Left ventricle myocardium inferior (tissue), 1 donor: Measurements from ENCODE around the gene KIR2DL3. TPM values are rescaled to one million over a fixed set of nuclear protein-coding genes. Genes with fewer than 3 reads are reported as not detected.
"Not testable (repeated sequence)": the region's sequence is repeated elsewhere in the genome, so short reads cannot be mapped to it uniquely, and the experiment has no call there.

Experiments
- DNase-seq: peaks from one replicate; pipeline ENCODE4 v3.0.0-alpha.2; 2020
- H3K27ac ChIP-seq: fragments of 200-600 bp; replicated peaks from 2 replicates; pipeline ENCODE4 v1.8.0; 2021
- H3K27me3 ChIP-seq: fragments of 200-600 bp; 2 replicates; pipeline ENCODE4 v1.8.0; 2021; ENCODE audit warnings: low read depth
- H3K36me3 ChIP-seq: fragments of 200-600 bp; 2 replicates; pipeline ENCODE4 v1.8.0; 2021
- H3K4me1 ChIP-seq: fragments of 200-600 bp; 2 replicates; pipeline ENCODE4 v1.8.0; 2021
- H3K4me3 ChIP-seq: fragments of 200-600 bp; 2 replicates; pipeline ENCODE4 v1.8.0; 2021; ENCODE audit warnings: mild to moderate bottlenecking, moderate library complexity
- H3K9me3 ChIP-seq: fragments of 200-600 bp; replicated peaks from 2 replicates; pipeline ENCODE4 v1.8.0; 2021
- intact Hi-C: fragments of 100-400 bp; cut with micrococcal nuclease; formaldehyde crosslinking; loops from one replicate; pipeline ENCODE4 v1.11.0; 2022
- total RNA-seq: library from RNA; stranded (reverse); fragmentation: NEBNext Ultra II Directional; extraction: Animal tissue kit (Norgen Biotek cat#: 25700); gene quantifications from one replicate; pipeline ENCODE4 v1.2.1, GENCODE V29; 2021
- TF ChIP-seq, protein P1 (sequence below): fragments of 200-600 bp; IDR thresholded peaks from 2 replicates; pipeline ENCODE4 v1.8.0; 2021; ENCODE audit warnings: antibody characterized with exemption, mild to moderate bottlenecking, borderline replicate concordance
- donor health status: DM: no; HTN: yes; CAD: no; lungs with severe emphysema.

The KIR2DL3 gene
- total RNA-seq, 1 donor from 2014 or later: not detected

DNA sequence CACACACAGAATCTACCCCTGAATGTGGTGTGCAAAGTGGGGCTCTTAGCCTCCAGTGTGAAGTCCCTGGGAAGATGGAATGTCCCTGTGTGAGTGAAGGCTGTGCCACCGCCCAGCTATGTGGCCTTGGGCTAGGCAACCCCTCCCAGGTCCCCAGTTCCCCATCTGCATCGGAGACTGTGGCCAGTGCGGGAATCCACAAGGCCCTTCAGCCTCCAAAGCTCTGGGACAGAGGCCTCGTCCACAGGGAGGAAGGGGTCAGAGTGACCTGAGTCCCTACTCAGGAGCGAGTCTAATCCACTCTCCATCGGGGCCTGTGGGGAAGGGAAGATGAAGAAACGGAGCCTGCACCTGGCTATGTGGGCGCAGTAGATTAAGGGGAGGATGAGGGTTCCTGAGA lies 33.4 kb upstream of the KIR2DL3 start:
- Histone ChIP-seq H3K36me3 (no peaks in the 10 kb centered on the region), H3K4me1 (no peaks in the 10 kb centered on the region), H3K4me3 (no peak overlapping the region), H3K27ac (no peak overlapping the region), H3K9me3 (no peaks in the 10 kb centered on the region), H3K27me3 (peaks cover 55% of the 10 kb centered on the region)
- intact Hi-C loops: no loop called here
- TF ChIP-seq, protein P1, sequence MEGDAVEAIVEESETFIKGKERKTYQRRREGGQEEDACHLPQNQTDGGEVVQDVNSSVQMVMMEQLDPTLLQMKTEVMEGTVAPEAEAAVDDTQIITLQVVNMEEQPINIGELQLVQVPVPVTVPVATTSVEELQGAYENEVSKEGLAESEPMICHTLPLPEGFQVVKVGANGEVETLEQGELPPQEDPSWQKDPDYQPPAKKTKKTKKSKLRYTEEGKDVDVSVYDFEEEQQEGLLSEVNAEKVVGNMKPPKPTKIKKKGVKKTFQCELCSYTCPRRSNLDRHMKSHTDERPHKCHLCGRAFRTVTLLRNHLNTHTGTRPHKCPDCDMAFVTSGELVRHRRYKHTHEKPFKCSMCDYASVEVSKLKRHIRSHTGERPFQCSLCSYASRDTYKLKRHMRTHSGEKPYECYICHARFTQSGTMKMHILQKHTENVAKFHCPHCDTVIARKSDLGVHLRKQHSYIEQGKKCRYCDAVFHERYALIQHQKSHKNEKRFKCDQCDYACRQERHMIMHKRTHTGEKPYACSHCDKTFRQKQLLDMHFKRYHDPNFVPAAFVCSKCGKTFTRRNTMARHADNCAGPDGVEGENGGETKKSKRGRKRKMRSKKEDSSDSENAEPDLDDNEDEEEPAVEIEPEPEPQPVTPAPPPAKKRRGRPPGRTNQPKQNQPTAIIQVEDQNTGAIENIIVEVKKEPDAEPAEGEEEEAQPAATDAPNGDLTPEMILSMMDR: no peak
- no peak for DNase-seq

DNA sequence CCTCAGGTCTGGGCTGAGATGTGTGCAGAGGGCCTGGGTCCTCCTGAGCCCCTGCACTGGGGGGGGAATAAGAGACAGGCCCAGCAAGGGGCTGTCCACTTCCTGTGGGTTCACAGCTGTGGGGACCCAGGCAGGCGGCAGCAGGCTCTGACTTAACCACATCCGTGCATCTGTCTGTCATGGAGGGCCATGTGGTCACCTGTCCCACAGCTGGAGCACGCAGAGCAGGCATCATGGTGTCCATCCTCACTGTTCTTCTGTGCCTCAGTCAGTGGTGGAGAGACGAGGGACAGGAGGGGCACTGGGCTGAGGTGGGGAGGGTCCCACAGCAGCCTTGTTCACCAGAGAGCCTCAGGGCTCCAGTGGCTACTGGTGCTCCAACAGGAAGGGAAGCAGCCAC lies 30.4 kb upstream of the KIR2DL3 start:
- Histone ChIP-seq H3K4me1 (no peaks in the 10 kb centered on the region), H3K4me3 (no peak overlapping the region), H3K36me3 (no peaks in the 10 kb centered on the region), H3K27ac (no peak overlapping the region), H3K27me3 (peaks cover 42% of the 10 kb centered on the region), H3K9me3 (no peaks in the 10 kb centered on the region)
- TF ChIP-seq, protein P1: no peak
- intact Hi-C loops: no loop called here
- no peak for DNase-seq

DNA sequence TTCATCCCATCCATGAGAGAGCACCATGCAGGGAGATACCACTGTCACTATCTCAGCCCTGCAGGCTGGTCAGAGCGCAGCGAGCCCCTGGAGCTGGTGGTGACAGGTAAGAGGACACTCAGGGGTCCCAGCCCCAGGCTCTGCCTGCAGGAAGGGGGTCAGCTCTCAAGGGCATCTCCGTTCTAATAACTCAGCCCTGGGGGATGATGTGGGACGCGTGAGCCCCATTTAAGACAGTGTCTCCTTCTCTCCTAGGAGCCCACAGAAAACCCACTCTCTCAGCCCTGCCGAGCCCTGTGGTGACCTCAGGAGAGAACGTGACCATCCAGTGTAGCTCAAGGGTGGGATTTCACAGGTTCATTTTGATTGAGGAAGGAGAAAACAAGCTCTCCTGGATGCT lies 29.5 kb upstream of the KIR2DL3 start:
- peaks cover 46% of the 10 kb centered on the region for H3K27me3 ChIP-seq
- no peaks in the 10 kb centered on the region for H3K4me1 ChIP-seq
- TF ChIP-seq, protein P1: no peak
- no peaks in the 10 kb centered on the region for H3K36me3 ChIP-seq
- DNase-seq: no peak
- intact Hi-C loops: no loop called here
- H3K9me3 ChIP-seq: no peaks in the 10 kb centered on the region
- H3K4me3 ChIP-seq: no peak overlapping the region
- no peak overlapping the region for H3K27ac ChIP-seq

DNA sequence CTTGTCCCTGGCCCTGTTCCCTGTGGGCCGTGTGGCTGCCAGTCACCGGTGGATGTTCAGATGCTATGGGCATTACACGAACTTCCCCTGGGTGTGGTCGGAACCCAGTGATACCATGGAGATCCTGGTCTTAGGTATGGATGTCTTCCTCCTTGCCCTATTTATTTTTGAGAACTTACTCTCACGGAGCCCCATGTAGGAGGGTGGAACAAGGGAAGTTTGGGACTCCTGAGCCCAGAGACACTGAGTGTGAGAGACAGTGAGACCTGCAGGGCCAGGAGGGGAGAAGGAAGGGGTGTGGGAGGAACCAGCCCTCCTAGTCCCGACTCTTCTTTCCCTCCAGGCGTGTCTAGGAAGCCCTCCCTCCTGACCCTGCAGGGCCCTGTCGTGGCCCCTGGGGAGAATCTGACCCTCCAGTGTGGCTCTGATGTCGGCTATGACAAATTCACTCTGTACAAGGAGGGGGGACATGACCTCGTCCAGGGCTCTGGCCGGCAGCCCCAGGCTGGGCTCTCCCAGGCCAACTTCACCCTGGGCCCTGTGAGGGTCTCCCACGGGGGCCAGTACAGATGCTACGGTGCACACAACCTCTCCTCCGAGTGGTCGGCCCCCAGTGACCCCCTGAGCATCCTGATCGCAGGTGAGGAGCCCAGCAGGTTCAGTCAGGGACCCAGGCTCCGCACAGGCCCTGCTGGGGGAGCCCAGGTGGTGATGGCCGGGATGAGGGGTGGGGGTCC lies 28.9 kb upstream of the KIR2DL3 start:
- H3K36me3 ChIP-seq: no peaks in the 10 kb centered on the region
- no peak overlapping the region for H3K27ac ChIP-seq
- H3K9me3 ChIP-seq: no peaks in the 10 kb centered on the region
- H3K4me3 ChIP-seq: no peak overlapping the region
- DNase-seq: no peak
- peaks cover 46% of the 10 kb centered on the region for H3K27me3 ChIP-seq
- no peaks in the 10 kb centered on the region for H3K4me1 ChIP-seq
- TF ChIP-seq, protein P1: no peak
- intact Hi-C loops: no loop called here

DNA sequence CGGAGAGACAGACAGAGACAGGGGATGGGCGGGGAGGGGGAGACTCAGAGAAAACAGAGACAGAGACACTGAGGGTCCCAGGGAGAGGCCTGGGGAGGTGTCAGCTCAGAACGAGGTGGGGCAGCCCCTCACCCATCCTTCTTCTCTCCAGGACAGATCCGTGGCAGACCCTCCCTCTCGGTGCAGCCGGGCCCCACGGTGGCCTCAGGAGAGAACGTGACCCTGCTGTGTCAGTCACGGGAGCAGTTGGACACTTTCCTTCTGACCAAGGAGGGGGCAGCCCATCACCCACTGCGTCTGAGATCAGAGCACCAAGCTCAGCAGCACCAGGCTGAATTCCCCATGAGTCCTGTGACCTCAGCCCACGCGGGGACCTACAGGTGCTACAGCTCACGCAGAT lies 28.4 kb upstream of the KIR2DL3 start:
- H3K4me1 ChIP-seq, H3K27ac ChIP-seq, intact Hi-C loops, H3K4me3 ChIP-seq, H3K9me3 ChIP-seq, DNase-seq, H3K36me3 ChIP-seq: not testable (repeated sequence)
- H3K27me3 ChIP-seq: peaks cover 41% of the 10 kb centered on the region

DNA sequence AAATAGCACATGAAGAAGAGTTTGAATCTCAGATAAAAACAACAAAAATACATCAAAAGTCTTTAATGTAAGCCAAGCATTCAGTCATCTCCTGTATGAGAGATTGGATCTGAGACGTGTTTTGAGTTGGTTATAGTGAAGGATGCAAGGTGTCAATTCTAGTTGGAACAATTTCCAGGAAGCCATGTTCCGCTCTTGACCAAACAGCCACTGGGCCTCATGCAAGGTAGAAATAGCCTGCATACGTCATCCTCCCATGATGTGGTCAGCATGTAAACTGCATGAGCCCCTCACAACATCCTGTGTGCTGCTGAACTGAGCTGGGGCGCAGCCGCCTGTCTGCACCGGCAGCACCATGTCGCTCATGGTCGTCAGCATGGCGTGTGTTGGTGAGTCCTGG lies 14.2 kb upstream of the KIR2DL3 start, which contains the start of gene KIR3DL3:
KIR3DL3 (plus strand) TSS at position 301 of the 400 bp plus-strand sequence; CDS start at position 356, 55 bp downstream.
- no peaks in the 10 kb centered on the region for H3K27me3 ChIP-seq

More for the DNA sequence above, 14.2 kb upstream of the KIR2DL3 start, which contains the start of gene KIR3DL3:
- no peak for DNase-seq
- Histone ChIP-seq H3K27ac (no peak within 1 kb of the TSS), H3K36me3 (no peaks in the 10 kb centered on the region), H3K4me3 (no peak within 1 kb of the TSS), H3K4me1 (no peaks in the 10 kb centered on the region), H3K9me3 (peaks cover 53% of the 10 kb centered on the region)
- intact Hi-C loops: no loop called here
- TF ChIP-seq, protein P1: no peak
